ENCODE results near the gene TCF7.

GRCh38 chr5:134116286-134116685 lies 1.8 kb downstream of the TCF7 start:
- TF ChIP-seq CTCF (conservative IDR thresholded peaks at IDR 0.05) (no peak), ZFX (IDR thresholded peaks at IDR 0.05) (no peak)

Measured in C4-2B (cell line).